Measurements from ENCODE around the gene MRGPRF. TPM values are rescaled to one million over a fixed set of nuclear protein-coding genes. Genes with fewer than 3 reads are reported as not detected.
"Not testable (repeated sequence)": the region's sequence is repeated elsewhere in the genome, so short reads cannot be mapped to it uniquely, and the experiment has no call there.

The MRGPRF gene
- polyA plus RNA-seq, 3 donors = 20.9 to 24.6 (median 22.7) TPM

GRCh38 chr11:68992743-68993255, 20.2 kb downstream of the MRGPRF start:
- DNase-seq (ENCODE audit: low read depth in 3 of 3, low spot score in 2 of 3) = no peak

GRCh38 chr11:68990995-68991780, 21.9 kb downstream of the MRGPRF start:
- DNase-seq (ENCODE audit: low read depth in 3 of 3, low spot score in 2 of 3) = no peak

- no peak for DNase-seq (ENCODE audit: low read depth in 3 of 3, low spot score in 2 of 3)
Observed at GRCh38 chr11:68989936-68990606, 23.0 kb downstream of the MRGPRF start.

GRCh38 chr11:68988491-68988890, 24.6 kb downstream of the MRGPRF start:
- DNase-seq (ENCODE audit: low read depth in 3 of 3, low spot score in 2 of 3) = no peak

GRCh38 chr11:68987211-68987610, 25.8 kb downstream of the MRGPRF start:
- no peak for DNase-seq (ENCODE audit: low read depth in 3 of 3, low spot score in 2 of 3)

GRCh38 chr11:68983801-68984200, 29.2 kb downstream of the MRGPRF start:
- no peak for DNase-seq (ENCODE audit: low read depth in 3 of 3, low spot score in 2 of 3)

- no peak for DNase-seq (ENCODE audit: low read depth in 3 of 3, low spot score in 2 of 3)
Observed at GRCh38 chr11:68982134-68982533, 30.9 kb downstream of the MRGPRF start.

- no peak for DNase-seq (ENCODE audit: low read depth in 3 of 3, low spot score in 2 of 3)
Observed at GRCh38 chr11:68980776-68981065, 32.3 kb downstream of the MRGPRF start, which contains the start of gene MRGPRD. Gene MRGPRD, minus strand, starts transcription at chr11:68980986. Its CDS starts 0 bp downstream, at chr11:68980986.

- no peak for DNase-seq (ENCODE audit: low read depth in 3 of 3, low spot score in 2 of 3)
Observed at GRCh38 chr11:68979931-68980775, 32.9 kb downstream of the MRGPRF start.

- no peak for DNase-seq (ENCODE audit: low read depth in 3 of 3, low spot score in 2 of 3)
Observed at GRCh38 chr11:68978931-68979594, 34.0 kb downstream of the MRGPRF start.

- DNase-seq (ENCODE audit: low read depth in 3 of 3, low spot score in 2 of 3) = no peak
Observed at GRCh38 chr11:68978626-68978930, 34.5 kb downstream of the MRGPRF start.

- DNase-seq (ENCODE audit: low read depth in 3 of 3, low spot score in 2 of 3) = no peak
Observed at GRCh38 chr11:68977781-68978625, 35.0 kb downstream of the MRGPRF start.

- DNase-seq (ENCODE audit: low read depth in 3 of 3, low spot score in 2 of 3) = no peak
Observed at GRCh38 chr11:68976563-68976962, 36.5 kb downstream of the MRGPRF start.

- DNase-seq (ENCODE audit: low read depth in 3 of 3, low spot score in 2 of 3) = no peak
Observed at GRCh38 chr11:68976095-68976494, 37.0 kb downstream of the MRGPRF start.

GRCh38 chr11:68974421-68975194, 38.4 kb downstream of the MRGPRF start:
- DNase-seq (ENCODE audit: low read depth in 3 of 3, low spot score in 2 of 3) = no peak

- not testable (repeated sequence) for DNase-seq (ENCODE audit: low read depth in 3 of 3, low spot score in 2 of 3)
Observed at GRCh38 chr11:68973706-68974105, 39.3 kb downstream of the MRGPRF start.

GRCh38 chr11:68973219-68973618, 39.8 kb downstream of the MRGPRF start:
- DNase-seq (ENCODE audit: low read depth in 3 of 3, low spot score in 2 of 3) = no peak

GRCh38 chr11:68970921-68971636, 42.0 kb downstream of the MRGPRF start:
- DNase-seq (ENCODE audit: low read depth in 3 of 3, low spot score in 2 of 3) = no peak
